HUES6 (cell line): ENCODE results near the gene SAMD11.
A peak's percentile ranks its signal among the peaks of the same experiment; 100 is the strongest.
"Not testable (repeated sequence)": the region's sequence is repeated elsewhere in the genome, so short reads cannot be mapped to it uniquely, and the experiment has no call there.

Source experiments
- H3K27ac ChIP-seq: 2 replicates; pipeline ENCODE4 v1.7.0; 2013; ENCODE audit warnings: low read depth, mild to moderate bottlenecking, low read length, inconsistent platforms
- H3K27me3 ChIP-seq: 2 replicates; pipeline ENCODE4 v1.6.1; 2013; ENCODE audit warnings: low read length; ENCODE audit not compliant: control insufficient read depth, insufficient read depth
- H3K36me3 ChIP-seq: 2 replicates; pipeline ENCODE4 v1.6.1; 2013; ENCODE audit warnings: low read length; ENCODE audit not compliant: control insufficient read depth, insufficient read depth
- H3K4me1 ChIP-seq: 2 replicates; pipeline ENCODE4 v1.6.1; 2013; ENCODE audit warnings: low read length; ENCODE audit not compliant: control insufficient read depth, insufficient read depth
- H3K4me3 ChIP-seq: 2 replicates; pipeline ENCODE4 v1.5.1; 2013; ENCODE audit warnings: low read depth, low read length
- H3K9ac ChIP-seq: one replicate; pipeline ENCODE4 v1.6.1; 2013; ENCODE audit warnings: mild to moderate bottlenecking, low read length
- H3K9me3 ChIP-seq: 2 replicates; pipeline ENCODE4 v1.6.1; 2013; ENCODE audit warnings: low read depth, low read length; ENCODE audit not compliant: control insufficient read depth, insufficient read depth

Gene SAMD11

DNA sequence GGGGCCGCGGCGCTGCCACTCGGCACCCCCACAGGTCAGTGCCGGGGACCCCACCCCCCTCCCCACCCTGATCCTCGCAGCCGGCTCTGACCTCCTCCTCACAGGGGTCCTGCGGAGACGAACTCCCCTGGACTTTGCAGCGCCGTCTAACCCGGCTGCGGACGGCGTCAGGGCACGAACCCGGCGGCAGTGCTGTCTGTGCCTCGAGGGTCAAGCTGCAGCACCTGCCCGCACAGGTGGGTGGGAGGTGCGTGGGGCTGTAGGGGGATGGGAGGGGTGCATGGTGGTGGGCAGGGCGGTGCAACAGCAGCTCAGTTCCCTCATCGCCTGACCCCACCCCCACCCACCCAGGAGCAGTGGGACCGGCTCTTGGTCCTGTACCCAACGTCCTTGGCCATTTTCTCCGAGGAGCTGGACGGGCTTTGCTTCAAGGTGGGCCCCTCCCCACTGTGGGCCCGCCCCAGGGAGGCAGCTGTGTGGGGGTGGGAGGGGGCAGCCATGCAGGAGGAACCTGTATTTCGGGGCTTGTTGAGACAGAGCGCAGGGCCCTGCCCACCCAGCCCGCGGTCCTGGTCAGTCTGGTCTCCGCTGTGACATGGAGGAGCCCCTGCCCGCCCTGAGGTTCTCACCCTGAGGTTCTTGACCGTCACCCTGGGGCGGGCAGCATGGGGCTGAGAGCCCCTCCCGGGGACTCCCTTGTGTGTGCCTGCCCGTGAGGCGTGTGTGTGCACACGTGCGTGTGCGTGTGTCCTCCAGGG is 47.4 kb downstream of the SAMD11 start:
- no peak overlapping the region for H3K9ac ChIP-seq
- H3K27ac ChIP-seq: no peak overlapping the region
- H3K4me1 ChIP-seq: peaks cover 17% of the 10 kb centered on the region
- H3K4me3 ChIP-seq: no peak overlapping the region
- no peaks in the 10 kb centered on the region for H3K9me3 ChIP-seq
- no peaks in the 10 kb centered on the region for H3K36me3 ChIP-seq
- H3K27me3 ChIP-seq: peaks cover 95% of the 10 kb centered on the region

- Histone ChIP-seq H3K9ac (no peak overlapping the region), H3K9me3 (no peaks in the 10 kb centered on the region), H3K4me3 (no peak overlapping the region), H3K4me1 (peaks cover 11% of the 10 kb centered on the region; the same call in 1 of the 2 replicates), H3K27me3 (peaks cover 89% of the 10 kb centered on the region), H3K36me3 (no peaks in the 10 kb centered on the region), H3K27ac (no peak overlapping the region)
Observed at GRCh38 chr1:971751-972506, 48.2 kb downstream of the SAMD11 start.

DNA sequence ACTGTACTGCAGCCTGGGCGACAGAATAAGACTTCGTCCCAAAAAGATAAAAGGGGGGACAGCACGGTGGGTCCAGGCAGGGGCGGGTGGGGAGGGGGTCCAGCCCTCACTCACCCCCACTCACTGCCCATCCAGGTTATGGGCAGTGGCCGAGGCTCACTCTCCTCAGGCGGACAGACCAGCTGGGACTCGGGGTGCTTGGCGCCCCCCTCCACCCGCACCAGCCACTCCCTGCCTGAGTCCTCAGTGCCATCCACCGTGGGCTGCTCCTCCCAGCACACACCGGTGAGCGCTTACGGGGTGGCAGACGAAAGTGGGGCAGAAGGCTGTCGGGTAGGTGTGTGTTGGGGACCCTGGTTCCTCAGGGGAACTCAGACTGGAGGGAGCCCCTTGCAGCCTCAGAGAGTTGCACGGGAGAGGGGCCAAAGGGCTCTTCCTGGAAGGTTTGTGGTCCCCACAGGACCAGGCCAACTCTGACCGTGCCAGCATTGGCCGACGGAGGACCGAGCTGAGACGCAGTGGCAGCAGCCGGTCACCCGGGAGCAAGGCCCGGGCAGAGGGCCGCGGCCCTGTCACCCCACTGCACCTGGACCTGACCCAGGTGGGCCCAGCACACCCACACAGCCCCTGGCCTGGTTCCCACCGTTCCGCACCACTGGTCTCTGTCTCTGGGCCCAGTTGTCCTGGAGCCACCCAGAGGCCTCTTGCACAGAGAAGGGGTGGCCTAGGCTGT is 49.2 kb downstream of the SAMD11 start:
- Histone ChIP-seq H3K27me3 (peaks cover 79% of the 10 kb centered on the region), H3K9me3 (no peaks in the 10 kb centered on the region), H3K4me1 (peaks cover 11% of the 10 kb centered on the region; the same call in 1 of the 2 replicates)

GRCh38 chr1:973459-974292 is 50.0 kb downstream of the SAMD11 start:
- Histone ChIP-seq H3K4me1 (peaks cover 11% of the 10 kb centered on the region; the same call in 1 of the 2 replicates), H3K9ac (no peak overlapping the region)

More for the DNA sequence above, 49.2 kb downstream of the SAMD11 start:
- Histone ChIP-seq H3K9ac (no peak overlapping the region), H3K4me3 (no peak overlapping the region), H3K27ac (no peak overlapping the region), H3K36me3 (no peaks in the 10 kb centered on the region)

GRCh38 chr1:974293-974640 is 50.5 kb downstream of the SAMD11 start:
- Histone ChIP-seq H3K36me3 (no peaks in the 10 kb centered on the region), H3K4me3 (no peak overlapping the region), H3K9ac (no peak overlapping the region), H3K27me3 (peaks cover 75% of the 10 kb centered on the region), H3K27ac (no peak overlapping the region), H3K9me3 (no peaks in the 10 kb centered on the region), H3K4me1 (peaks cover 11% of the 10 kb centered on the region; the same call in 1 of the 2 replicates)

More at GRCh38 chr1:973459-974292, 50.0 kb downstream of the SAMD11 start:
- H3K4me3 ChIP-seq: no peak overlapping the region
- H3K27me3 ChIP-seq: peaks cover 77% of the 10 kb centered on the region
- H3K9me3 ChIP-seq: no peaks in the 10 kb centered on the region
- no peaks in the 10 kb centered on the region for H3K36me3 ChIP-seq
- H3K27ac ChIP-seq: no peak overlapping the region

DNA sequence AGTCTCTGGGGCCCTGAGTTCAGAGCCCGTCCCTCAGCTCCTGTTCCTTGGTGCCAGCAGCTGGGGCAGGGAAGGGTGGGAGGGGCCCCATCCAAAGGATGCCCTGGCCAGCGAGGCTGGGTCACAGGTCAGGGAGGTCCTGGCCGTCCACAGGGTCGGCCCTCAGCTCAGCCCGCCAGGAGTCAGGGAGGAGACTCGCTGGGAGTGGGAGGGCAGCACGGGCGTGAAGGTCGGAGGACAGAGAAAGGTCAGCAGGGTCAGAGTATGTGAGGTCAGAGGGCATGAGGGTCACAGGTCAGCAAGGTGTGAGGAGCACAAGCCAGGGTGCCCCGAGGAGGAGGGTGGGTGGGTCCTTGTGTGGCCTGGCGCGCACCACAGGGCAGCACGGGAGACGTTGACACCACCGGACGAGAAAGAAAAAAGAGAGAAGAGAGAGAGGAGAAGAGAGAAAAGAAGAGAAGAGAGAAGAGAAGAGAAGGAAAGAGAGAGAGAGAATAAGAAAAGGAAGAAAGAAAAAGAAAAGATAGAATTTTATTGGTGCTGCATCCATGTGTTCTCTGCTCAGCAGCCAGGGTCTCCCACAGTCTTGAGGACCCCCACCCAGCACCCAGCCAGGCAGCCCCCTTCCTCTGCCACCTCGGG is 51.1 kb downstream of the SAMD11 start:
- H3K27me3 ChIP-seq: peaks cover 74% of the 10 kb centered on the region

DNA sequence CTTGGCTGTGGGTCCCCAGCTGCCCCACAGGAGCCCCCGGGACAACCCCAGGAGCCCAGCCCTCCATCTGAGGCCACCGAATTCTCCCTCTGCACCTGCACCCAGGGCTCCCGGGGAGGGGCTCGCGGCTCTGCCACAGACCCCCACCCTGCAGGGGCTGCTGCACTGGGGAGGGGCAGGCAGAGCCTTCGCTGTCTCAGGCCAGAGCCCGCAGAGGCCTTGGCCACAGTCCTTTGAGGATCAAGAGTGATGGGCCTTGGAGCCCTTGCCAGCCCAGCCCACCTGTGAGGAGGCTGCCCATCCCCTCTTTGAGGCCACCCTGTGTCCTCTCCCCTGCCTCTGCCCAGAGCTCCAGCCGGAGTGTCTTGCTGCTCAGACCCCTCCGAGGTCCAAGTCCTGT is 51.6 kb downstream of the SAMD11 start:
- H3K9me3 ChIP-seq: no peaks in the 10 kb centered on the region
- H3K9ac ChIP-seq: no peak overlapping the region
- peaks cover 8% of the 10 kb centered on the region; the same call in 1 of the 2 replicates for H3K4me1 ChIP-seq
- peaks cover 74% of the 10 kb centered on the region for H3K27me3 ChIP-seq
- H3K36me3 ChIP-seq: no peaks in the 10 kb centered on the region
- H3K4me3 ChIP-seq: 0 out of 2 replicates have a peak overlapping the region, but pooled peaks have one; percentile 17
- no peak overlapping the region for H3K27ac ChIP-seq

More for the DNA sequence above, 51.1 kb downstream of the SAMD11 start:
- H3K27ac ChIP-seq: no peak overlapping the region
- H3K9me3 ChIP-seq: no peaks in the 10 kb centered on the region
- H3K4me3 ChIP-seq: no peak overlapping the region
- H3K4me1 ChIP-seq: peaks cover 11% of the 10 kb centered on the region; the same call in 1 of the 2 replicates
- H3K9ac ChIP-seq: no peak overlapping the region
- H3K36me3 ChIP-seq: no peaks in the 10 kb centered on the region

GRCh38 chr1:975896-976683 is 52.4 kb downstream of the SAMD11 start:
- H3K4me3 ChIP-seq: peak overlapping the region; percentile 17; the same call in 1 of the 2 replicates
- H3K9ac ChIP-seq: no peak overlapping the region
- H3K9me3 ChIP-seq: no peaks in the 10 kb centered on the region
- no peak overlapping the region for H3K27ac ChIP-seq
- no peaks in the 10 kb centered on the region for H3K36me3 ChIP-seq
- peaks cover 5% of the 10 kb centered on the region; the same call in 1 of the 2 replicates for H3K4me1 ChIP-seq
- peaks cover 74% of the 10 kb centered on the region for H3K27me3 ChIP-seq

DNA sequence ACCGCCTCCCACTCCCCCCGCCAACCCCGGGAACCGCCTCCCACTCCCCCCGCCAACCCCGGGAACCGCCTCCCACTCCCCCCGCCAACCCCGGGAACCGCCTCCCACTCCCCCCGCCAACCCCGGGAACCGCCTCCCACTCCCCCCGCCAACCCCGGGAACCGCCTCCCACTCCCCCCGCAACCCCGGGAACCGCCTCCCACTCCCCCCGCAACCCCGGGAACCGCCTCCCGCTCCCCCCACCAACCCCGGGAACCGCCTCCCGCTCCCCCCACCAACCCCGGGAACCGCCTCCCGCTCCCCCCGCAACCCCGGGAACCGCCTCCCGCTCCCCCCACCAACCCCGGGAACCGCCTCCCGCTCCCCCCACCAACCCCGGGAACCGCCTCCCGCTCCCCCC is 53.1 kb downstream of the SAMD11 start:
- not testable (repeated sequence) for H3K4me3 ChIP-seq, H3K27ac ChIP-seq, H3K9me3 ChIP-seq, H3K36me3 ChIP-seq, H3K9ac ChIP-seq, H3K4me1 ChIP-seq
- peaks cover 75% of the 10 kb centered on the region for H3K27me3 ChIP-seq
